H1 (cell line): ENCODE results near the gene TYSND1. TPM values are rescaled to one million over a fixed set of nuclear protein-coding genes. Genes with fewer than 3 reads are reported as not detected.

Source experiments
- CTCF ChIA-PET: fragments of 300-600 bp; sonication (Branson Sonifier 250); formaldehyde crosslinking; loops from one replicate; lab custom pipeline; 2021; ENCODE audit not compliant: partially characterized antibody; lab: Charles Lee
- POLR2A ChIA-PET: fragments of 300-600 bp; sonication (Branson Sonifier 250); formaldehyde crosslinking; loops from one replicate; lab custom pipeline; 2021; ENCODE audit warnings: inconsistent platforms; ENCODE audit not compliant: partially characterized antibody; lab: Charles Lee
- DNase-seq, 2 experiments: peaks; one replicate each; pipeline versions ENCODE4 v3.0.0 to v3.0.0-alpha.2; 2010 to 2022; ENCODE audit warnings: low spot score in 2 of 2, low read depth in 1 of 2, mixed read lengths in 1 of 2
- FAIRE-seq: peaks from 2 replicates; lab custom pipeline; 2011; peaks lifted over from hg19 to GRCh38; lab: Jason Lieb, UNC
- H2AFZ ChIP-seq: 2 replicates; pipeline ENCODE4 v1.8.1; 2012; ENCODE audit warnings: low read length, inconsistent platforms
- H2AK5ac ChIP-seq: 2 replicates; pipeline ENCODE4 v1.6.1; 2013; ENCODE audit warnings: low read depth, low read length
- H2BK120ac ChIP-seq: replicated peaks from 2 replicates; pipeline ENCODE3; 2013; ENCODE audit warnings: low read depth, low read length, inconsistent platforms
- H2BK12ac ChIP-seq: 2 replicates; pipeline ENCODE4 v1.6.1; 2013; ENCODE audit warnings: low read depth, low read length
- H2BK15ac ChIP-seq: 2 replicates; pipeline ENCODE4 v1.6.1; 2013; ENCODE audit warnings: low read length
- H2BK20ac ChIP-seq: 2 replicates; pipeline ENCODE4 v1.6.1; 2013; ENCODE audit warnings: low read length
- H2BK5ac ChIP-seq: 2 replicates; pipeline ENCODE4 v1.6.1; 2013; ENCODE audit warnings: low read depth, low read length
- H3K14ac ChIP-seq: 2 replicates; pipeline ENCODE4 v1.6.1; 2013; ENCODE audit warnings: inconsistent platforms; ENCODE audit not compliant: insufficient read length
- H3K18ac ChIP-seq: 2 replicates; pipeline ENCODE4 v1.6.1; 2013; ENCODE audit warnings: low read length; ENCODE audit errors: extremely low read depth
- H3K23ac ChIP-seq: 2 replicates; pipeline ENCODE4 v1.6.1; 2013; ENCODE audit warnings: inconsistent platforms; ENCODE audit not compliant: insufficient read length
- H3K23me2 ChIP-seq: 2 replicates; pipeline ENCODE4 v1.6.1; 2013; ENCODE audit warnings: low read depth, low read length
- H3K27ac ChIP-seq: 2 replicates; pipeline ENCODE4 v1.6.1; 2011; ENCODE audit warnings: low read depth, low read length, inconsistent platforms
- H3K27me3 ChIP-seq, 4 experiments: replicated peaks in 1 of 4; 1 replicate in 1 of 4; 2 replicates in 3 of 4; pipeline versions ENCODE4 v1.6.1 to v1.8.1; 2011 to 2013; ENCODE audit warnings: low read length in 3 of 4, mild to moderate bottlenecking in 3 of 4, inconsistent platforms in 2 of 4, mixed read lengths in 2 of 4, moderate library complexity in 1 of 4; ENCODE audit not compliant: control insufficient read depth in 3 of 4, insufficient read depth in 3 of 4; ENCODE audit errors: extremely low read depth in 1 of 4
- H3K36me3 ChIP-seq, 4 experiments: 2 replicates each; pipeline versions ENCODE4 v1.6.1 to v1.8.1; 2011 to 2013; ENCODE audit warnings: mild to moderate bottlenecking in 4 of 4, low read length in 3 of 4, moderate library complexity in 2 of 4, control low read depth in 1 of 4, inconsistent platforms in 1 of 4; ENCODE audit not compliant: insufficient read depth in 4 of 4, control insufficient read depth in 2 of 4
- H3K4ac ChIP-seq: replicated peaks from 2 replicates; pipeline ENCODE3; 2013; ENCODE audit warnings: low read length, low read depth, mixed read lengths, inconsistent platforms; ENCODE audit not compliant: insufficient read length
- H3K4me1 ChIP-seq, 4 experiments: replicated peaks in 1 of 4; 1 replicate in 1 of 4; 2 replicates in 3 of 4; pipeline versions ENCODE4 v1.6.1 to v1.8.1; 2011 to 2013; ENCODE audit warnings: low read length in 3 of 4, inconsistent platforms in 2 of 4, mixed read lengths in 1 of 4; ENCODE audit not compliant: insufficient read depth in 4 of 4, control insufficient read depth in 3 of 4
- H3K4me2 ChIP-seq, 2 experiments: 2 replicates each; pipeline versions ENCODE4 v1.6.1 to v1.8.1; 2011 to 2013; ENCODE audit warnings: low read depth in 2 of 2, low read length in 2 of 2, control low read depth in 1 of 2, inconsistent platforms in 1 of 2, mild to moderate bottlenecking in 1 of 2; ENCODE audit not compliant: insufficient read depth in 1 of 2
- H3K4me3 ChIP-seq, 4 experiments: fragments of 200-600, 300-600 bp in 1 of 4; sonication (generic), shearing (Covaris generic), sonication (Bioruptor Twin) in 1 of 4; 2 replicates each; pipeline versions ENCODE4 v1.5.1 to v1.8.1; 2011 to 2016; ENCODE audit warnings: low read length in 4 of 4, low read depth in 3 of 4, control low read depth in 2 of 4, inconsistent platforms in 2 of 4, mild to moderate bottlenecking in 2 of 4, mixed read lengths in 1 of 4, moderate library complexity in 1 of 4; ENCODE audit not compliant: insufficient read depth in 2 of 4; ENCODE audit errors: extremely low read depth in 1 of 4
- H3K56ac ChIP-seq: replicated peaks from 2 replicates; pipeline ENCODE3; 2013; ENCODE audit warnings: low read depth, mild to moderate bottlenecking, mixed read lengths, low read length, inconsistent platforms; ENCODE audit not compliant: insufficient read length
- H3K79me1 ChIP-seq: 2 replicates; pipeline ENCODE4 v1.6.1; 2013; ENCODE audit warnings: low read depth, low read length, control low read depth
- H3K79me2 ChIP-seq, 2 experiments: 2 replicates each; pipeline versions ENCODE4 v1.6.1 to v1.8.1; 2012 to 2013; ENCODE audit warnings: low read length in 2 of 2, mild to moderate bottlenecking in 2 of 2, inconsistent platforms in 1 of 2; ENCODE audit not compliant: insufficient read depth in 2 of 2, control insufficient read depth in 1 of 2
- H3K9ac ChIP-seq, 4 experiments: replicated peaks in 1 of 4; 1 replicate in 1 of 4; 2 replicates in 3 of 4; pipeline versions ENCODE4 v1.6.1 to v1.8.1; 2011 to 2013; ENCODE audit warnings: low read depth in 3 of 4, low read length in 3 of 4, control low read depth in 2 of 4, mild to moderate bottlenecking in 2 of 4, moderate library complexity in 2 of 4, inconsistent platforms in 1 of 4; ENCODE audit errors: extremely low read depth in 1 of 4
- H3K9me3 ChIP-seq, 2 experiments: 2 replicates each; pipeline versions ENCODE4 v1.6.1 to v1.8.1; 2012 to 2013; ENCODE audit warnings: mild to moderate bottlenecking in 2 of 2, moderate library complexity in 2 of 2, control low read depth in 1 of 2, inconsistent platforms in 1 of 2, low read depth in 1 of 2, low read length in 1 of 2, mixed read lengths in 1 of 2; ENCODE audit not compliant: insufficient read depth in 2 of 2
- H4K20me1 ChIP-seq, 2 experiments: replicated peaks in 1 of 2; 2 replicates each; pipeline versions ENCODE3 to v1.8.1; 2011 to 2013; ENCODE audit warnings: inconsistent platforms in 2 of 2, low read length in 2 of 2, mild to moderate bottlenecking in 1 of 2; ENCODE audit not compliant: insufficient read depth in 2 of 2, control insufficient read depth in 1 of 2
- H4K5ac ChIP-seq: 2 replicates; pipeline ENCODE4 v1.6.1; 2013; ENCODE audit warnings: low read length, low read depth, mixed read lengths, inconsistent platforms; ENCODE audit not compliant: insufficient read length
- H4K8ac ChIP-seq: 2 replicates; pipeline ENCODE4 v1.8.0; 2013; ENCODE audit warnings: mild to moderate bottlenecking, moderate library complexity, low read length, inconsistent platforms; ENCODE audit not compliant: insufficient read depth; ENCODE audit errors: extremely low read depth
- H4K91ac ChIP-seq: replicated peaks from 2 replicates; pipeline ENCODE3; 2013; ENCODE audit warnings: low read length, mixed read lengths, inconsistent platforms; ENCODE audit not compliant: insufficient read length
- CBX5 ChIP-seq: fragments of 300-800, 300-1000 bp; sonication (generic); IDR thresholded peaks from 2 replicates; pipeline ENCODE4 v1.7.1; 2016; ENCODE audit warnings: antibody characterized with exemption, low read length, low read depth
- CBX8 ChIP-seq: fragments of 300-800, 300-1000 bp; sonication (generic); IDR thresholded peaks from 2 replicates; pipeline ENCODE4 v1.7.1; 2016; ENCODE audit warnings: low read depth, low read length, borderline replicate concordance
- HDAC2 ChIP-seq, 2 experiments: fragments of 300-600 bp in 1 of 2; sonication (generic) in 1 of 2; IDR thresholded peaks; 2 replicates each; pipeline ENCODE4 v1.6.1; 2011 to 2012; ENCODE audit warnings: low read depth in 2 of 2, low read length in 2 of 2, mild to moderate bottlenecking in 2 of 2, moderate library complexity in 2 of 2, borderline replicate concordance in 1 of 2, inconsistent platforms in 1 of 2
- KDM4A ChIP-seq: IDR thresholded peaks from one replicate; pipeline ENCODE4 v1.7.1; 2012; ENCODE audit warnings: low read depth, mild to moderate bottlenecking, moderate library complexity, low read length, inconsistent platforms; ENCODE audit not compliant: severe bottlenecking
- POLR2AphosphoS5 ChIP-seq: IDR thresholded peaks from 2 replicates; pipeline ENCODE4 v1.6.1; 2011; ENCODE audit warnings: low read depth, low read length
- SP2 ChIP-seq: IDR thresholded peaks from 2 replicates; pipeline ENCODE4 v1.6.1; 2012; ENCODE audit warnings: mild to moderate bottlenecking, low read length, inconsistent platforms
- WGBS, 2 experiments: shearing (Covaris generic) in 1 of 2; methylation state at CpG; one replicate each; pipeline versions ENCODE4 v1.1.6 to v1.1.7; 2013 to 2015; ENCODE audit warnings: low lambda C conversion rate in 2 of 2, mixed read lengths in 2 of 2, inconsistent platforms in 1 of 2, low coverage in 1 of 2, missing lambda C conversion rate in 1 of 2; ENCODE audit not compliant: insufficient replicate concordance in 2 of 2, insufficient coverage in 1 of 2, insufficient read length in 1 of 2; ENCODE audit errors: extremely low coverage in 1 of 2, missing lambda C conversion rate in 1 of 2; 5-methylcytosine and 5-hydroxymethylcytosine counted together
- polyA plus RNA-seq, 7 experiments: library from polyadenylated mRNA; depleted of rRNA in 3 of 7; stranded (reverse) in 5 of 7; unstranded in 2 of 7; fragments of >200 nt in 5 of 7; fragments of 200-250 nt in 2 of 7; gene quantifications; 1 replicate in 5 of 7; 2 replicates in 1 of 7; 4 replicates in 1 of 7; pipeline versions ENCODE4 v1.2.1 to v1.2.3, GENCODE V29; 2011 to 2013; ENCODE audit warnings: missing spikeins in 2 of 7, mixed read lengths in 2 of 7
- total RNA-seq: library from RNA; stranded (reverse); fragmentation: NEBNext Ultra II Directional; extraction: Animal tissue kit (Norgen Biotek cat#: 25700); gene quantifications from 2 replicates; pipeline ENCODE4 v1.2.1, GENCODE V29; 2021

Gene TYSND1
- total and polyA plus RNA-seq, 2 of the 8 experiments (the other 6 are each of a cell fraction or from before 2014, with no cell fraction given): 11.9 to 15.0 TPM

DNA sequence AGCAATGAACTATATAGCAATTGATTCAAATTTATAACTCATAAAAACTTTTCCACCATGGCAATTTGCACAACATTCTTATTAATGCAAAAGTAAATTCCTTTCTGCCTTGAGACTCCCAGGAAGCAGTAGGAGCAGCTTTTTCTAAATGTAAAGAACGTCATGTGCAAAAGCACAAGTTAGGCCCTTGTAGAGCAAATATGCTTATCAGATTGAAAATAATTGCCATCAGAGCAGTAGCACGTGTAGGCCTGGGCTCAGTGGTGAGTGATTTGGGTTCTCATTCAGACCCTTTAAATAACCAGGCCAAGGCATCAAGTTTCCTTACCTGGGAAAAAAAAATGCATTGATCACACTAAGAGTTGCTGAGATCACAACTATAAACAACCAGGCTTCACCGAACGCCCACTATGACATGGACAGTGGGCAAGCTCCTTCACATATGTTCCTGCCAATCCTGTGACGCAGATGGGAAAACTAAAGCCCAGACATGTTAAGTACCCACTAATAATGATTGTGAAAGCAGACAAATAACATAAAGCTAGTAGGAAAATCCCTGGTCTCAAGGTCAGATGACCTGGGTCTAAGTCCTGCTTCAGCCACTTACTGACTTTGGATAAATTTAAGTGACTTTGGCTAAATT, 45.9 kb upstream of the TYSND1 start:
- FAIRE-seq: no peak
- Histone ChIP-seq H2AK5ac (no peak overlapping the region), H3K36me3 (no peaks in the 10 kb centered on the region), H3K18ac (no peak overlapping the region), H3K23ac (no peak overlapping the region), H3K14ac (no peak overlapping the region), H3K23me2 (no peaks in the 10 kb centered on the region), H3K4me2 (no peak overlapping the region), H3K79me2 (no peaks in the 10 kb centered on the region), H2AFZ (no peak overlapping the region), H3K56ac (no peak overlapping the region), H2BK20ac (no peak overlapping the region), H3K4me3 (no peak overlapping the region), H3K9ac (no peak overlapping the region), H3K79me1 (no peaks in the 10 kb centered on the region), H2BK5ac (no peak overlapping the region), H3K27me3 (no peaks in the 10 kb centered on the region), H4K8ac (no peak overlapping the region), H2BK120ac (no peak overlapping the region)
- no peak for DNase-seq
- WGBS, 2 experiments: 85% methylated on average over 5 of the region's 5 CpGs; no CpG with 5 or more reads in 1 of the 2 experiments
- POLR2A ChIA-PET: interaction anchor here (0.8 kb wide), 1 partner anchor 22 kb away, joined by 4 read pairs; the partner anchor contains the start of gene SAR1A
- TF ChIP-seq KDM4A (no peak), CBX8 (no peak), POLR2AphosphoS5 (no peak), CBX5 (no peak), SP2 (no peak), HDAC2 (IDR thresholded peaks at IDR 0.05; ENCODE audit: borderline replicate concordance in 1 of 2, low read depth in 2 of 2, low read length in 2 of 2) (no peak)
- TF ChIP-seq, all 59 proteins: peak for 0
- H3K4ac ChIP-seq: no peak overlapping the region
- CTCF ChIA-PET: interaction anchor here (0.7 to 1.4 kb wide), 5 partner anchors 12 to 87 kb away, joined by 3 read pairs; no protein-coding TSS in a partner anchor
- no peaks in the 10 kb centered on the region for H3K9me3 ChIP-seq
- H2BK12ac ChIP-seq: no peak overlapping the region
- H3K27ac ChIP-seq: no peak overlapping the region
- no peak overlapping the region for H4K91ac ChIP-seq
- no peaks in the 10 kb centered on the region for H3K4me1 ChIP-seq
- no peaks in the 10 kb centered on the region for H4K20me1 ChIP-seq
- no peak overlapping the region for H4K5ac ChIP-seq
- H2BK15ac ChIP-seq: no peak overlapping the region
